ENCODE results near the gene FARP1.

Gene FARP1

GRCh38 chr13:98188544-98189166 lies 45.8 kb downstream of the FARP1 start:
- Histone ChIP-seq H4K20me1 (ENCODE audit: low read depth, low read length) (no peaks in the 10 kb centered on the region), H3K4me2 (ENCODE audit: low read depth, low read length, poor library complexity, severe bottlenecking) (no peak overlapping the region), H3K36me3 (ENCODE audit: low read length) (no peaks in the 10 kb centered on the region), H3K9me3 (ENCODE audit: insufficient read depth, low read length) (no peaks in the 10 kb centered on the region), H3F3A (ENCODE audit: insufficient read depth) (no peaks in the 10 kb centered on the region), H3K9me2 (replicated peaks; ENCODE audit: insufficient read depth, low read length) (no peaks in the 10 kb centered on the region), H3K4me3 (ENCODE audit: insufficient read depth, low read length, poor library complexity, severe bottlenecking) (no peak overlapping the region), H3K9ac (ENCODE audit: low read length) (no peak overlapping the region), H2AFZ (ENCODE audit: low read depth, low read length, severe bottlenecking) (no peak overlapping the region), H3K27ac (ENCODE audit: low read depth, low read length) (no peak overlapping the region), H3K79me2 (ENCODE audit: insufficient read depth, low read length) (no peaks in the 10 kb centered on the region), H3K27me3 (ENCODE audit: low read length) (no peaks in the 10 kb centered on the region)
- TF ChIP-seq, protein P1, sequence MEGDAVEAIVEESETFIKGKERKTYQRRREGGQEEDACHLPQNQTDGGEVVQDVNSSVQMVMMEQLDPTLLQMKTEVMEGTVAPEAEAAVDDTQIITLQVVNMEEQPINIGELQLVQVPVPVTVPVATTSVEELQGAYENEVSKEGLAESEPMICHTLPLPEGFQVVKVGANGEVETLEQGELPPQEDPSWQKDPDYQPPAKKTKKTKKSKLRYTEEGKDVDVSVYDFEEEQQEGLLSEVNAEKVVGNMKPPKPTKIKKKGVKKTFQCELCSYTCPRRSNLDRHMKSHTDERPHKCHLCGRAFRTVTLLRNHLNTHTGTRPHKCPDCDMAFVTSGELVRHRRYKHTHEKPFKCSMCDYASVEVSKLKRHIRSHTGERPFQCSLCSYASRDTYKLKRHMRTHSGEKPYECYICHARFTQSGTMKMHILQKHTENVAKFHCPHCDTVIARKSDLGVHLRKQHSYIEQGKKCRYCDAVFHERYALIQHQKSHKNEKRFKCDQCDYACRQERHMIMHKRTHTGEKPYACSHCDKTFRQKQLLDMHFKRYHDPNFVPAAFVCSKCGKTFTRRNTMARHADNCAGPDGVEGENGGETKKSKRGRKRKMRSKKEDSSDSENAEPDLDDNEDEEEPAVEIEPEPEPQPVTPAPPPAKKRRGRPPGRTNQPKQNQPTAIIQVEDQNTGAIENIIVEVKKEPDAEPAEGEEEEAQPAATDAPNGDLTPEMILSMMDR (IDR thresholded peaks at IDR 0.05; ENCODE audit: insufficient read depth, low read length, poor library complexity, severe bottlenecking), result no peak
- TF ChIP-seq EZH2phosphoT487 (conservative IDR thresholded peaks at IDR 0.05; ENCODE audit: low read length), result no peak

- H3K79me2 ChIP-seq (ENCODE audit: insufficient read depth, low read length), result no peaks in the 10 kb centered on the region
- no peak overlapping the region for H3K4me2 ChIP-seq (ENCODE audit: low read depth, low read length, poor library complexity, severe bottlenecking)
- no peak overlapping the region for H2AFZ ChIP-seq (ENCODE audit: low read depth, low read length, severe bottlenecking)
- TF ChIP-seq, protein P1 (IDR thresholded peaks at IDR 0.05; ENCODE audit: insufficient read depth, low read length, poor library complexity, severe bottlenecking), result no peak
- TF ChIP-seq EZH2phosphoT487 (conservative IDR thresholded peaks at IDR 0.05; ENCODE audit: low read length), result no peak
- H3F3A ChIP-seq (ENCODE audit: insufficient read depth), result no peaks in the 10 kb centered on the region
- no peaks in the 10 kb centered on the region for H3K9me2 ChIP-seq (replicated peaks; ENCODE audit: insufficient read depth, low read length)
- no peak overlapping the region for H3K27ac ChIP-seq (ENCODE audit: low read depth, low read length)
- no peak overlapping the region for H3K4me3 ChIP-seq (ENCODE audit: insufficient read depth, low read length, poor library complexity, severe bottlenecking)
- H4K20me1 ChIP-seq (ENCODE audit: low read depth, low read length), result no peaks in the 10 kb centered on the region
- H3K36me3 ChIP-seq (ENCODE audit: low read length), result no peaks in the 10 kb centered on the region
- no peak overlapping the region for H3K9ac ChIP-seq (ENCODE audit: low read length)
- no peaks in the 10 kb centered on the region for H3K9me3 ChIP-seq (ENCODE audit: insufficient read depth, low read length)
- no peaks in the 10 kb centered on the region for H3K27me3 ChIP-seq (ENCODE audit: low read length)
Measured at GRCh38 chr13:98189841-98190505, 47.1 kb downstream of the FARP1 start.

- no peak overlapping the region for H3K4me3 ChIP-seq (ENCODE audit: insufficient read depth, low read length, poor library complexity, severe bottlenecking)
- no peaks in the 10 kb centered on the region for H4K20me1 ChIP-seq (ENCODE audit: low read depth, low read length)
- H2AFZ ChIP-seq (ENCODE audit: low read depth, low read length, severe bottlenecking), result no peak overlapping the region
- no peaks in the 10 kb centered on the region for H3K36me3 ChIP-seq (ENCODE audit: low read length)
- H3F3A ChIP-seq (ENCODE audit: insufficient read depth), result no peaks in the 10 kb centered on the region
- no peak overlapping the region for H3K9ac ChIP-seq (ENCODE audit: low read length)
- H3K9me2 ChIP-seq (replicated peaks; ENCODE audit: insufficient read depth, low read length), result no peaks in the 10 kb centered on the region
- H3K79me2 ChIP-seq (ENCODE audit: insufficient read depth, low read length), result no peaks in the 10 kb centered on the region
- H3K27ac ChIP-seq (ENCODE audit: low read depth, low read length), result no peak overlapping the region
- H3K27me3 ChIP-seq (ENCODE audit: low read length), result no peaks in the 10 kb centered on the region
- H3K4me2 ChIP-seq (ENCODE audit: low read depth, low read length, poor library complexity, severe bottlenecking), result no peak overlapping the region
- TF ChIP-seq, protein P1 (IDR thresholded peaks at IDR 0.05; ENCODE audit: insufficient read depth, low read length, poor library complexity, severe bottlenecking), result no peak
- TF ChIP-seq EZH2phosphoT487 (conservative IDR thresholded peaks at IDR 0.05; ENCODE audit: low read length), result no peak
- H3K9me3 ChIP-seq (ENCODE audit: insufficient read depth, low read length), result no peaks in the 10 kb centered on the region
Measured at GRCh38 chr13:98190889-98191444, 48.1 kb downstream of the FARP1 start.

All from SU-DHL-6 (cell line).